Hepatocyte (in vitro differentiated cells): ENCODE data around the gene SLC38A11.

Source experiments
- EZH2 ChIP-seq: fragments of 200-600 bp; sonication (generic); IDR thresholded peaks from 2 replicates; pipeline ENCODE4 v1.6.1; 2016; ENCODE audit warnings: antibody characterized with exemption, mild to moderate bottlenecking, borderline replicate concordance
- EZH2phosphoT487 ChIP-seq: fragments of 200-600 bp; sonication (generic); IDR thresholded peaks from one replicate; pipeline ENCODE4 v1.6.1; 2018; ENCODE audit warnings: antibody characterized with exemption, mild to moderate bottlenecking, low read depth, moderate library complexity; ENCODE audit not compliant: unreplicated experiment, severe bottlenecking
- TF ChIP-seq, protein P1 (sequence below): fragments of 200-600 bp; sonication (generic); IDR thresholded peaks from 2 replicates; pipeline ENCODE4 v1.5.1; 2016; ENCODE audit warnings: antibody characterized with exemption, mild to moderate bottlenecking; ENCODE audit not compliant: poor library complexity

DNA sequence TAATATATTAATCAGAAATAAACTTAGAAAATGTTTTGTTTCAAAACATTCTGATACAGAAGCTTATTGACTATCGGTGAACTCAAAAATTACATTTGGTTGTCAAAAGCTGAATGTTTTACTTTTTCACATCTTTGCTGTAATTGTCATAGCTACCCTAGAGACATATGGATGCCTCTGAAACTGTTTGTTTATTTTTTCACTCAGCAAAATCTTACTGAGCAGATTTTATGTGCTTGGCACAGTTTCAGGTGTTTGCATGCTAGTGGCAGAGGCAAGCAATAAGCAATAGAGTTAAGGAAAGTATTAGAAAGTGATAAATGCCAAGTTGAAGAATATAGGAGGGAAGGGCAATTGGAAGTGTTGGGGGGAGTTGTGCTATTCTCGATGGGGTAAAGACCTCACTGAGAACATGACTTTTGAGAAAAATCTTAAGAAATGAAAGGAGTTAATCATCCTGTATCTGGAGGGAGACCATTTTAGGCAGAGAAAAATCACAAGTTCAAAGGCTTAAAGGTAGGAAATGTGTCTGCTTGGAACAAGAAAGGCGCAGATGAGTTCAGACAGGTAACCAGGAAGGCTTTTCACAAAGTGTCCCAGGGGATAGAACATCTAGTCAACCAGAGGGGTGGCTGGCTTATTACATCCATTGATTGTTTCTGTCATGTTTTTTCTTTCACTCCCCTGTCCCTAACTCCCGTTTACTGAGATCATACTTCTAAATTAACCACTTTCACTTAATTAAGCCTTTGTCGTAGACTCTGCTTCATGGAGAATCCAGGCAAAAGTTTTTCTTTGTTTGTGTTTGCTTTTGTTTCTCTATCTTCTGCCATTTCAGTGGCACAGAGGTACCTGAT, 86.5 kb downstream of the SLC38A11 start:
- TF ChIP-seq, protein P1, sequence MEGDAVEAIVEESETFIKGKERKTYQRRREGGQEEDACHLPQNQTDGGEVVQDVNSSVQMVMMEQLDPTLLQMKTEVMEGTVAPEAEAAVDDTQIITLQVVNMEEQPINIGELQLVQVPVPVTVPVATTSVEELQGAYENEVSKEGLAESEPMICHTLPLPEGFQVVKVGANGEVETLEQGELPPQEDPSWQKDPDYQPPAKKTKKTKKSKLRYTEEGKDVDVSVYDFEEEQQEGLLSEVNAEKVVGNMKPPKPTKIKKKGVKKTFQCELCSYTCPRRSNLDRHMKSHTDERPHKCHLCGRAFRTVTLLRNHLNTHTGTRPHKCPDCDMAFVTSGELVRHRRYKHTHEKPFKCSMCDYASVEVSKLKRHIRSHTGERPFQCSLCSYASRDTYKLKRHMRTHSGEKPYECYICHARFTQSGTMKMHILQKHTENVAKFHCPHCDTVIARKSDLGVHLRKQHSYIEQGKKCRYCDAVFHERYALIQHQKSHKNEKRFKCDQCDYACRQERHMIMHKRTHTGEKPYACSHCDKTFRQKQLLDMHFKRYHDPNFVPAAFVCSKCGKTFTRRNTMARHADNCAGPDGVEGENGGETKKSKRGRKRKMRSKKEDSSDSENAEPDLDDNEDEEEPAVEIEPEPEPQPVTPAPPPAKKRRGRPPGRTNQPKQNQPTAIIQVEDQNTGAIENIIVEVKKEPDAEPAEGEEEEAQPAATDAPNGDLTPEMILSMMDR: no peak
- TF ChIP-seq EZH2: no peak
- no peak for TF ChIP-seq EZH2phosphoT487
